NCI-H774 (cell line): Measurements from ENCODE around the gene NEURL1B.

Experiments
- DNase-seq: peaks from one replicate; lab custom pipeline; 2025; lab: John Stamatoyannopoulos, UW

The NEURL1B gene

DNA sequence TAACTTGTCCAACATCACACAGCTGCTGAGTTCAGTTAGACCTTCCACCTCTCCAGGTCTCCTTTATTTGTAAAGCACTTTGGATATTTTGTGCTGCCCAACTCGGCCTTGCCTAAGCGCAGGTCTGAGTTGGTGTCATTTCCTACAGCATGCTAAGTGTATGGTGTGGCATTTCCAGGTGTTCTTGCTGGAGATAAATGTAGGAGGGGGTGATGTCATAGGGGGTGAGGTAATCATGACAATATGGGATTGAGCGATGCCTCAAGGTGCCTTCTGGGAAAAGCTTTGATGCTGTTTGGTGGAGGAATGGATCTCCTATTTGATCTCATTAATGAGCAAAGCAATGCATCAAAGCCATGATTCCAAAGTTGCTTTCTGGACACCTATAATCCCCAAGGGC lies 32.3 kb upstream of the NEURL1B start:
- DNase-seq, result no peak

DNA sequence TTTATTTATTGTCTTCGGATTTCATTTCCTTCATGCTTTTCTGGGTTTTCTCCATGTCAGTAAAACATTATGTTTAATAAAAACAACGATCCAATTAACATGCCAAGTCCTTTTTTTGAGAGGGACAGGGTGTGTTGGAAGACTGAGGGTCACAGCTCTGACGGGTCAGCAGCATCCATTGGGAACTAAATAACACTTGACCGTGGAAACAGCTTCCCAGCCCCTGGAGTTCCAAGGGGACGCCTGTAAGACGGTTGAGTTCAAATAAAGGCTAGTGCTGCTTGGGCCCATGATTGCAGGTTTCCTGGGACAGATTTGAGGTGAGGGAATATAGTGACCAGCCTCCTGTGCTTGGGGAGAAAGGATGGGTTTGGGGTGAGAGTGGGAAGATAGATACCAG lies 30.4 kb upstream of the NEURL1B start:
- no peak for DNase-seq

DNA sequence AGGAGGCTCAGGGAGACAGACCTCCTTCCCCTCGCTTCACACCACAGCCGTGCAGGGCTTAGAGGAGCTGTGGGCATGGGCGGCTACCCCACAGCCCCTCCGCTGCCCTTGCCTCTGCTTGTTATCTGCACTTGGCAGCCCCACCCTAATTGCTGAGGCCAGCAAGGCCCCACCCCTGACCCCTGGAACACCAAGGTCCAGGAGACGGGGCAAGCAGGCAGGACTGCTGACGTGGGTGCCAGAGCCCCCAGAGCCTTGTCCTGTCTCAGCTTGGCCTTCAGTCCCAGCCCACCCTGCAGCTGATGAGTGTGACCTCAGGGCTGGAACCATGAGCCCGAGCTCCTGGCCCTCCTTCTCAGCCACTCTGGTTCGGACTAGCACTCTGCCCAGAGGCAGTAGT lies 29.1 kb upstream of the NEURL1B start:
- no peak for DNase-seq

DNA sequence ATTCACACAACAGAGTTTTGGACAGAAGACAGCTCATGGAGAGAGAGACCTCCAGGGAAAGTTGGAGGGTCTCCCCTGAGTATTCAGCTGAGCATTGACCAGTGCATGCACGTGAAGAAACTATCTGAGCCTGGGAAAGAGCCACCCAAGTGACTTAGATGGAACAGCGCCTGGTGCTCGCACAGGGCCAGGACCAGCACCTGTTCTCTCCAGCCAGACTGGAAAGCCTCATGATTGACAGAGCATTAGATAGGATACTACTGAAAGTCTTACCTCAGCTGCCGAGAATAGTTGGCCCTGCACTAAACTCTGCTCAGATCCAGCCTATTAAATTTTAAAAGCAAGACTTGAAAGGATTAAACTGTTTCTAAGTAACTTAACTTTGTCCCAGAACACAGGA lies 28.3 kb upstream of the NEURL1B start:
- DNase-seq, result no peak

DNA sequence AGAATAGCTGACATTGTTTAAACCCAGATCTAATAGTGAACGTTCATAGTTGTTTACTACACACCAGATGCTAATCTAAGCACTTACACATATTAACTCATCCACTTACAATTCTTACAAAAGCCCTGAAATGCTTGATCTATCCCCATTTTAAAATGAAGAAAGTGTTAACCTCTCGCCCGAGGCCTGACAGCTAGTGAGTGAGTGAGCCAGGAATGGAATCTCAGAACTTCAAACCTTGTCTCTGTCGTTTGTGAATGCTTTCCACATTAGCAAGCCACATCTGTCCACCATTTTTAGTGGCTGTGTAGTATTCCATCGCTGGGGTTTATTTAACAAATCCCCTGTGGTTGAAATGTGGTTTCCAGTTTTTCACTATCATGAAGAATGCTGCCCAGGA lies 24.9 kb upstream of the NEURL1B start:
- no peak for DNase-seq

DNA sequence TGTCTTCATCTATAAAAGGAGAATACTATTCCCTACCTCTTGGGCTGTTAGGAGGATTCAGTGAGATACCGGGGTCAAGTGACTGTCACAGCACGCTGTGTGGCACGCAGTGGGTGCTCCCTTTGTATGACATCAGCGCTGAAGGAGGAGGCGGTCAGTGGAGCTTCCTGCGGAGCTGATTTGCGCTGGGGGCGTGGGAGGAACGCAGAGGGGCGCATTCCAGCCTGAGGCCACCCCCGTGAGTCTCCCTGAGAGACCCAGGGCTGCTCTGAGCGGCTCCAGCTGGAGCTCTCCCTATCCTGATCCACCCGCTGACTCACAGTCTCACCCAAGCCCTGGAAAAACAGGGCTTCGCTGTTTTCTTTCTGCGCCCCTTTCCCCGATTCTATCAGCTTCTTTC lies 24.3 kb upstream of the NEURL1B start:
- DNase-seq, result no peak

DNA sequence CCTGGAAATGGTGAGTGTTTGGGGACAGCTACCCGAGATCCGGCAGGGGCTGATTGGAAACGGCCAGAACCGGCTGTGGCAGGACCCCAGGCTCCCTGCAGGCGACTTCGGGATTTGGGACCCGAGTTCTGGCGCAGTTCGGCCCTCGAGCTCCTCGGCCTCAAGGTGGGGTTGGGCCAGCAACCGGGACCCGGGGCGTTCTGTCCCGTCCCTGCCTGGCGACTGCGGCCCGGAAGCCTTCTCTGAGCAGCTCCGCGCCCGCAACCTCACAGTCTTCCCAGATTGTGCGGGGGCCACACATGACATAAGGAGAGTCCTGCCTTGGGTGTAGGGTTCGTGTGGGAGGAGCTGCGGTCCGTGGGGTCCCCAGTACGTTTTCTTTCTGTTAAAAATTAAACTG lies 23.2 kb upstream of the NEURL1B start:
- DNase-seq, result no peak

DNA sequence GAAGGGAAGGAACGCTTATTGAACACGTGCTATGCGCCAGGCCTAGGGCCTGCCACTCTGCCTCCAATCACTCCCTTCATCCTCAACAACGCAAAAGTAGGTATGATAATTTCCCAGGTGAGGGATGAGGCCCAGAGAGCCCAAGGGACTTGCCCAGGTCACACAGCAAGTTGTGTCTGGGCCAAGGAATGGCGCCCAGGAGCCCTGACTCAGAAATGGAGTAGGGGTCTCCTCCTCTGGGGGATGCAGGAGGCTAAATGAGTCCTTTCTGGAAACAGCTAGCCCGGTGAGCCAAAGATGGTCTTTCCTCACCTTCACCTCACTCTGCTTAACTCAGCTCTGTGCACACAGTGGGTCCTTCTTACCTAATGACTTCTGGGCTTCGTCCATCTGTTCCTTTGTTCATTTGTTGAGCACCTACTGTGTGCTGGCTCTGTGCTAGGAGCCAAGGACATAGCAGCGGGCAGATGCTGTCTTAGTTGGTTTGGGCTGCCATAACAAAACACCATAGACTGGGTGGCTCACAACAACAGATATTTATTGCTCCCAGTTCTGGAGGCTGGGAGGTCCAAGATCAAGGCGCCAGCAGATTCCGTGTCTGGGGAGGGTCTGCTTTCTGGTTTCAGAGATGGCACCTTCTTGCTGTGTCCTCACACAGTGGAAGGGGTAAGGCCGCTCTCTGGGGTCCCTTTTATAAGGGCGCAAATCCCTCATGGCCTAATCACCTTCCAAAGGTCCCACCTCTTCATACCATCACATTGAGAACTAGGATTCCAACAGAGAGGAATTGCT lies 22.3 kb upstream of the NEURL1B start:
- no peak for DNase-seq

DNA sequence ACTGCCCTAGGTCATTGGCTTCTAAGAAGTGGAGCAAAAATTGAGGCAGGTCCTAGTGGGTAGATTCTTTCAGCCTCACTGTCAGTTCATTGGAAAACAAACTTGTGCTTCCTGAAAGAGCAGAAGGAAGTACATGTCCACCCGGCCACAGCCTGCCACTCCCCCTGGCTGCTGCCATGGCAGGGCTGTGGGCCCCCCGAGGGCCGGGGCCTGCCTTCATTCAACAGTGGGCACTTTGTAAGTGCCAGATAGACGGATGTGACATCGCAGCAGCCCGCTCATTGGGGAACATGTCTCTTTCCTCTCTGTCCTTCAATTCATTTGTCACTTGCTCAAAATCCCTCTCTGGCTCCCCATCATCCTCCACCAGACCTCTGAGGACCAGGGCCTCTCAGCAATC lies 20.6 kb upstream of the NEURL1B start:
- no peak for DNase-seq

DNA sequence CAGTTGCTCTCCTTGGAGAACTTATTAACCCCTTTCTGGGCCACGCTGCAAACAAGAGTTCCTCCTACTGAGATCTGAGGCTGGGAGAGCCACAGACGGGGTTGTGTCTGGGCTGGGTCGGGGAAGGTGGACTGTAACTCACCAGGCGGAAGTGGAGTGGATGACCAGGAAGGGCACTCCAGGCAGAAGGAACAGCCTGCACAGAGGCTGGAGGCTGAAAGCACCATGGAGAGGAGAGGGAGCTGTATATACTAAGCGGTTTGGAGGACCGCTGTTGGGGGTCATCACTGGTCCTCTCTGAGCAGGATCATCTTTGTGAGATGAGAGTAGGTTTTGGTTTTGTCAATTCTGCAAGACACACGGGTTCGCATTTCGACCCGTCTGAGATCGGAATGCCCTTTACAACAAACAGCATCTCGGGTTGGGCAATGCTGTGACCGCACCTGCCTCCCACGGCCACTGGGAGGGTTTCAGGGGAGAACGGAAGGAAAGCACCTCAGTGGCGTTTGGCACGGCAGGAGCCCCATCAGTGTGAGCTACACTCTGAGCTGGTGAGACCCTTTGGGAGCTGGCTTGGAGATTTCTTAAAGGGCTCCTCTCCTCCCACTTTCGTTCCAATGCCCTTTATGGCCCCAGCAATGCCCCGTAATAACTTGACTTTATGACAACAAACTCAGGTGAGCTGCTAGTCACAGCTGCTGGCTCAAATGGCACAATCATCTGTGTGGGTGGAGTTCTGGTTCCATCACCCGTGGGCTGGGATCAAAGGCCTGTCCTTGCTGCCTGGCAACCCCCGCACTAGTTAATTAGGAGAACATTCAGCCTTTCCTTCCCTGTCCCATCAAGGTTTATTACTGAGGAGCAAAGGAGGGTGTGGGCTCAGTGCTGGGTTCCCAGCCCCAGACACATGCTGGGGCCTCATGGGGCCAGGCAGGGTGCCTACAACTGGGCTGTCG lies 18.7 kb upstream of the NEURL1B start:
- DNase-seq, result no peak

DNA sequence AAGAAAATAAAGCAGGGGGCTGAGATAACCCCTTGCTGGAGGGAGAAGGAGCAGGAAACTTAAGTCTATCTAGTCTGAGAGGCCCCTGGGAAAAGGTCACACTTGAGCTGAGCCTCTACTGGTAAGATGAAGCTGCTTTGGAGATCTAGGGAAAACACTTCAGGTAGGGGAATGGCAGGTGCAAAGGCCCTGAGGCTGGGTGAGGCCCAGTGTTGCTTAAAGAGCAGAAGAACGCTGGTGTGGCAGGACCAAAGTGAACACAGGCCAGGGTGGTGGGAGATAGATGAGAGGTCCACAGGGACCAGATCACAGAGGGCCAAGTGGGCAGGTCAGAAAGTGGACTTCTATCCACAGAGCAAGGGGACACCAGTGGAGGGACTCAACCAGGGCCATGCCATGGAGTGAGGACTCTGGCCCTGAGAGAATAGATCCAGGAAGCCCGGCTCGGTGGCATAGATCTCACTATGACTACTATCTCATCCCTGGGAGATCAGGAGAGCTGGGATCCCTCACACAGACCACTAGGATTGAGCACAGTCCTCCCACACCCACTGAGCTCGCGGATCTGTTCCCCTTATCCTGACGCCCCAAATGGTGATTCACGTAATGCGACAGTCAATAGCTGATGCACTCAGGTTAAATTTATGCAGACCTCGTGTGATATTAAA lies 17.6 kb upstream of the NEURL1B start:
- DNase-seq, result no peak

DNA sequence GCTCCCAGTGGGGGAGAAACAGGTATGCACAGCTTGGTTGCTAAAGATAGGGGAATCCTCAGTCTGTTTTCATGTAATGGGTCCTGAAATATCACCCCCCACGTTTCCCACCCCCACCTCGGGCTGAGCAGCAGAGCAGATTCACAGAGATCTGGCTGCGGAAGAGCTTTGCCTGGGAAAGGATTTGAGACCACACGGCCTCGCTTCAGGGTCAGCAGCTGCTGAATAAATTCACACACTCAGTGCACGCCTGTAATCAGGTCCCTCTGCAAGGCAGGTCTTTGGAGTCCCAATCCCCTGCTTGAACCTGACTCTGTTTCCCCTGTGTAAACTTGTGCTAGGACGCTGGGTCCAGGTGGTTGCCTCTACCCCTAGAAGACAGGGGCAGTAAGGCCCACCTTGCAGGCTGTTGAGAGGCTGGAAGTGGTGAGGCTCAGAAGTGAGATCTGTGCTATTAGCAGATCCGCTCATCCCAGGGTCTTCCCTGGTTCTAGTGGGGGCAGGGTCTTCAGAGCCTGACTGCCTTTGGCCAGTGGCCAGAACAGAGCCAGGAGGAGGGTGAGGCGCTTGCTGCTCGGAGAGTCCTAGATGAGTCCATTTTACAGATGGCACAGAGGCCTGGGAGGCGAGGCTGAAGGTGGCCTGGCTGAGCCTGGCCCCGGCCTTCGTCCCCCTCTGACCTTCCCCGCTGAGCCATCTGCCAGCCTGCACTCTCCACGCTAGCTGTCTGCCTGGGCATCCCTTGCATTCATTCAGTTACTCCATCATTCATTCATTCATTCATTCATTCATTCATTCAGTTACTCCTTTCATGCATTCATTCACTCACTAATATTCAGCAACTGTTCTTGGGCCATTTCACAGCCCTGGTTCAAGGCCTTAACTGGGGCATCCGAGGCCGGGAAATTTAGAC lies 16.7 kb upstream of the NEURL1B start:
- no peak for DNase-seq

DNA sequence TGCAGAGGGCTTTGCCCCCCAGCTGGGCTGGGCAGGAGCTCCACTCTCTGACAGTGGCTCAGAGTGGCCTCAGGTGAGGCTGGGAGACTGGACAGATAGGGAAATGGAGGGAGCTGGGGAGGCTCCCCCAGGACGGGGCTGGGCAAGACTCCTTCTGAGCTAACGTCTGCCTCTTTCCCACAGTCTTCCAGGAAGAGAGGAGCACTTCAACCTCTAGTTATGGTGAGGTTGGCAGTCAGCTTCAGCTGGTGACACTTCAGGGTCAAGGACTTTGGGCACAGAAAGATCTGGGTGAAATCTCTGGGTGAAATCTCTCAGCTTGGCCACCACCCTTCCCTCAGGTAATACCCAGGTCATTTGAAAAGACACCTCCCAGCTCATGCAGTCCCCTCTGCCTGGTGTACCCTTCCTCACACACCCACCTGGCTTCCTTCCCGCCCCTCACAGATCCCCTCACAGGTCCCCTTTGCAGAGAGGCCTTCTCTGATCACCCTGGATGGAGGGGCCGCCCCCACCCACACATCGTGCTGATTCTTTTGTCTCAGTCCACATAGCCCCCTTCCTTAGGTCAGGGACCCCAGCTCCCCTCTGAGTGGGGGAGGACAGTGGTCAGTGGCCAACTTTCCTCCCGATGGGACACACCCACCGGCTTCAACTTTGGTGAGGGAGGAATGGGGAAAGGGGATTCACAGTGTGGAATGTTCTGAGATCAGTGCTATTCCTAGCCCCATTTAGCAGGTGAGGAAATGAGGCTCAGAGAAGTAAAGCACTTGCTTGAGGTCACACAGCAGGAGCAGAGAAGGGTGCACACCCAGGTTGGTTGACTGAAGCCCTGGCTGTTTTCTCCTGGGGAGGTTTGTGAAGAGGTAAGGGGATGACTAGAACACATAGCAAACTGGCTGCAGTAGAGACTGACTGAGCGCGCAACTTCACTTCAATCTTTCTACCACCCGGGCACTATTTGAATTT lies 15.8 kb upstream of the NEURL1B start:
- no peak for DNase-seq

DNA sequence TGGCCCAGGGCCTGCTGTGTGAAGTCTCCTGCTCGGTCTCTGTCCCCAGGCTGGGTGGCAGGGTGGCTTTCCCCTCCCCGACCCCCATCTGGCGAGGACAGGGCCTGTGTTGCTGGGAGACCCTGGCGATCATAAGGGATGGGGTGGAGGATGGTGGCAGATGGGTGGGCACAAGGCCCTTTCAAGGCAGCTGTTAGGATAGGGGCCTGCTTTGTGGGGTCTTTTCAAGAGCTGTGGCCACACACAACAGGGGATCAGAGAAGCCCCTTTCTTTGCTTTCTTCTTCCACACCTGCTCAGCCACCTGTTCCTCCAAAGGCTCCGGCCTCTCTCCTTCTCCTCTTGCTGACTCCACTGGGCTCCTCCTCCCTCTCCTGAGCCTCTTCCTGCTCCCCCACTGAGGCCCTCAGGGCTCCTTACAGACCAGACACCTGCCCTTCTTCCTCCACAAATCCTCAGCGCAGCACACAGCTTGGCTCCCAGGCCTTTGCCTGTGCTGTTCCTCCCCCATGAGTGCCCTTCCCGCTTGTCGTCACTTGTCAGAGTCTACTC lies 15.0 kb upstream of the NEURL1B start:
- no peak for DNase-seq

DNA sequence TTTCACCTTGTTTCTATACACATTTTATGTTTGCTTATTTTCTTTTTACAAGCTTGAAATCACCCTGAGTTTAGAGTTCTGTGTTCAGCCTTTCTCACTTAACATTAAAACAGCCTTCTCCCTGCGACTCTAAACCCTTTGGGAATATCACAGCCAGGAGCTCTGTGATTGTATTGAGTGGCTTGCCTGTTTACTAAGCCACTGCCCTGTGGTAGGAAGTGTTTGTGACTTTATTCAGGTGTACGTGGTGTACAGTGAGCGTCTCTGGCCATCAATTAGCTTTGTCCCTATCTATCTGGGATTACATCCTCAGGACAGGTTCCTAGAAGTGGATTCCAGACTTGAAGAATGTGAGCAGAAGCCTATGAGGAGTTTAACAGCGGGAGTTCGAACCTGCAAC lies 11.0 kb upstream of the NEURL1B start:
- DNase-seq, result no peak

DNA sequence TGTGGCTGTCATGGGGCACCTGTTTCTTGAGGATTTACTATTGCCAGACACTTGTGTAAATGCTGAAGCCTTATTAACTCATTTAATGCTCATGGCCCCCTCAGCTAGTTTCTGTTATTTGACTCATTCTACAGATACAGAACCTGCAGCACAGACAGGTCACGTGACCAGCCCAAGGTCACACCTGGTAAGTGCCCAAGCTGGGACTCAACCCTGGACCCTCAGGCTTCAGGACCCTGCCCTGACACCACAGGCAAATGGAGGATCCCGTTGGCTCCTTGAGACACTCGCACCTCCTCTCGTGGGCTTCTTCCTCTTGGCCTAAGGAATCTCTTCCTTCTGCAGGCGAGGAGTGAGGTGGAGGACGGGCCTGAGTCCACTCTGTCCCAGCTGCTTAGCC lies 10.6 kb upstream of the NEURL1B start:
- no peak for DNase-seq

DNA sequence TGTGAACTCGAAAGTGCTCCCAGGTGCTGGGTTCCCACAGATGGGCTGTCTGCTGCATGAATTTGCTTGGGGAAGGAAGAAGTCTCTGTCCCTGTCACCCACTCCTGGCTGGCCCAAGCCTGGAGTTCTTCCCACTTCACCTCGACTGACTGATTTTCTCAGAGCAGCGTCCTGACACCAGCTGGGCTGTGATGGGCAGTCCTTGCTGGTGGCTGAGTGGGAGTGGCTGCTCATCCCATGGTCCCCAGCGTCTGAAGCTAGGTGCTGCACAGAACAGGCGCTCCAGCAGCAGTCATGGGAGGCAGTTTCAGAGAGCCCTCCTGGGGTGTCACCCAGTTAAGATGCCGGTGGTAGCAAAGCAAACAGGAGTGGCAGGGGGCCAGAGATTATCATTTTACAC lies 10.1 kb upstream of the NEURL1B start:
- DNase-seq, result no peak

DNA sequence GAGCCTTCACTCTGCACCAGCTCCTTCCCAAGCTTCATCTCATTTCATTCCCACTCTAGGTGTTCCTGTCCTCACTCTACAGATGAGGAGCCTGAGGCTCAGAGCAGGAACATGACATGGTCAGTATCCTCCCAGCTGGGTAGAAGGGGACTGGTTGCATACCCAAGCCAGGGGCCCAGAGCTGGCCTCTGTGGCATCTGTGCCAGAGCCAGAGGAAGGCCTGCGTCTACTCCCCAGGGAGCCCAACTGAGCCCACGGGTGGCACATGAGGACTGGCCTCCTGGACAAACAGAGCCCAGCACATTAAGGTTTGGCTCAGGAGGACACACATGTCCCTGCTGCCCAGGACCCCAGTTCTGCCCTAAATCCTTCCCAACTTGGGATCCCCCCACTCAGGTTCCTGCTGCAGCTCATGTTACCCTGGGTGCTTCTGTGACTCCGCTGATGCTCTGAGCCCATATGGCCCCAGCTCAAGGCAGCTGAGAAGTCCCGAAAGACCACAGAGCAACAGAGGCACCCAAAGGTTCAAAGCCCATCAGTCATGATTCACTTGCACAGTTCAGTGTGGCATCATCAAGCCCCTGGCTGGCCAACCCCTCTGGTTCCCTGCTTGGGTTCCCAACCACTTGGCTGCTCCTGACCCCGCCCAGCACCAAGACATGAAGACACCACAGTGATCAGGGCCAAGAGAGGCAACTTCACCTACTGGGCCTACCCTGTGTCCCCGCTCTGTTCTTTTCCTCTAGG lies 8.5 kb upstream of the NEURL1B start:
- no peak for DNase-seq

DNA sequence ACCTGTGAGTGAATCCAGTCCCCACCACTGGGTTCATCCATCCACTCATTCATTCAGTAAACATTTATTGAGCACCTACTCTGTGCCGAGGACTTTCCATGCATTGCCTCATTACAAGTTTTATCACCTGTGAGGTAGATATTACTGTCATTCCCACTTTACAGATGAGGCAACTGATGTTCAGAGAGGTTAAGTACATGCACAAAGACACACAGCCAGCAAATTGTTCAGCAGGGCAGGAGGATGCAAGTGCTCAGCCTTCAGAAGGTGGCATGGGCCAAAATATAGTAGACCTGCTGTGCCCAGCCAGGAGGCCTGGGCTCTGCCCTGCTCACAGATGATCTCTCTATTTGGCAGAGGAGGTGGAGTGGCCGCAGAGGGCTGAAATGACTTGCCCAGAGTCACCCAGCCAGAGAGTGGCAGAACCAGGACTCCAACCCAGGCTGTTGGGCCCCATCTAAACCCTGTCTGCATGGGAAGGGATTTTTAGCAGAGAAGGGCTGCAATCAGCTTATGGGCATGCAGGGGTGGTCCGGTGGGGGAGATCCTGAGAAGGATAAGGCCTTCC lies 7.6 kb upstream of the NEURL1B start:
- DNase-seq, result no peak
